Stimulated activated naive CD8-positive, alpha-beta T cell treated with anti-CD3 and anti-CD28 coated beads, Interleukin-15, Interleukin-2, amounts not matched to agents 100 ng/mL and 50 ng/mL, for 24 hours (primary cell): ENCODE measurements around the gene TBC1D5.

Experiments used
- H3K27ac Mint-ChIP-seq: one replicate; pipeline ENCODE4 v1.8.0; 2021; ENCODE audit warnings: mild to moderate bottlenecking, mixed read lengths
- H3K27me3 Mint-ChIP-seq: one replicate; pipeline ENCODE4 v1.8.0; 2021; ENCODE audit warnings: mixed read lengths
- H3K36me3 Mint-ChIP-seq: one replicate; pipeline ENCODE4 v1.8.0; 2021; ENCODE audit warnings: low read depth, mixed read lengths
- H3K4me1 Mint-ChIP-seq: one replicate; pipeline ENCODE4 v1.8.0; 2021; ENCODE audit warnings: low read depth, mixed read lengths
- H3K4me3 Mint-ChIP-seq: one replicate; pipeline ENCODE4 v1.8.0; 2021; ENCODE audit warnings: mild to moderate bottlenecking, mixed read lengths
- H3K9me3 Mint-ChIP-seq: one replicate; pipeline ENCODE4 v1.8.0; 2021; ENCODE audit warnings: mixed read lengths

TBC1D5 gene

DNA sequence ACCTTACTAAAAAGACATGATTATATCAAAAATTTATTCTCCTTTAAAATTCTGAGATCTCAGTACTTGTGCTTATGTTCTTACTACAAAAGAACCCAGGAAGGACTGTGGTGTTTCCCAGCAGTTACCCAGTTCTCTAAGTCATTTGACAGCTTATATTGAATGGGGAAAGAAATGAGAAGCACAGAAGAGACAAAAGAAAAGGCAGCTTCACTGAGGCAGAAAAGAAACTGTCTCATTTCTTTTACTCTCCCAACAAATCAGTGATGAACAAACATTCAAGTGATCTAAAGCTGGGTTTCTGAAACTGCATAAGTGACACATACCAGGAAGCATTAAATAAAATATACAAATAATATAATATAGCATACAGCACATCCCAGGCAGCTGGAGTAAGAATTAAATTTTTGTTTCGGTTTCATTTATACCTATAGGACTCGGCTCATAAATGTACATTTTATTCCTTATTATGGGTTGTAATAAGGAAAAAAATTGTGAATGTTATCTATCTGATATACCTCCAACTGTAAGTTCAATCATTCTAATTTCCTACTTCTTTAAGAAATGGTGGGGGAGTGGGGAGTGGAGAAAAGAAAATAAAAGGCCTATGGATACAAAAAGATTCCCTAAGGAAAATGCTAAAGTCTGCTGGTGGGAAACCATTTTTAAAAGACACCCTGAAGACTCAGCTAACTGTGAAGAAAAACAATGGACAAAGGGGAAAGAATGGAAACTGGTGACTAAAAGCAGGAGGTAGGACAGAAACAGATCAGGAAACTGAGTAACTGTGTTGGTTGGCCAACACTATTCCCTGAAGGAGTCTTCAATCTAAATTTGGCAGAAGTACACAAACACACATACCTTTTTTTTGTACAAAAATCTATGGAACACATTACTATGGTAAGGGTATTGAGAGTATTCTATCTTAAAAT, 156.8 kb downstream of the TBC1D5 start:
- no peak overlapping the region for H3K27ac Mint-ChIP-seq
- no peak overlapping the region for H3K4me3 Mint-ChIP-seq
- peaks cover 3% of the 10 kb centered on the region for H3K4me1 Mint-ChIP-seq
- H3K36me3 Mint-ChIP-seq, result peaks cover 14% of the 10 kb centered on the region
- peaks cover 12% of the 10 kb centered on the region for H3K9me3 Mint-ChIP-seq
- no peaks in the 10 kb centered on the region for H3K27me3 Mint-ChIP-seq

DNA sequence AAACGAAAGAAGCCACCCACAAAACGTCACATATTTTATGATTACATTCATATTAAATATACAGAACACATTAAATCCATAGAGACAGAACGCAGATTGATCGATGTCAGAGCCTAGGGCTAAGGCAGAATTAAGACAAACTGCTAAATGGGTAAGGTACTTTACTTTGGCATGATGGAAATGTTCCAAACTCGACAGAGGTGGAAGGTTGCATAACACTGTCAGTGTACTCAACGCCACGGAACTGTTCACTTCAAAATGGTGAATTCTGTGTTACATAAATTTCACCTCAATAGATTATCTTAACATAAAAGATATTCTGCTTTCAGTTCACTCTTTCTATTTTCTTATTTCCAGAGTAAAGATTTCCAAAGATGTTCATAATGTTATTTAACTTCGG, 158.4 kb downstream of the TBC1D5 start:
- Mint-ChIP-seq H3K27ac (no peak overlapping the region), H3K4me3 (no peak overlapping the region), H3K4me1 (peaks cover 3% of the 10 kb centered on the region), H3K36me3 (no peaks in the 10 kb centered on the region), H3K9me3 (no peaks in the 10 kb centered on the region), H3K27me3 (no peaks in the 10 kb centered on the region)

DNA sequence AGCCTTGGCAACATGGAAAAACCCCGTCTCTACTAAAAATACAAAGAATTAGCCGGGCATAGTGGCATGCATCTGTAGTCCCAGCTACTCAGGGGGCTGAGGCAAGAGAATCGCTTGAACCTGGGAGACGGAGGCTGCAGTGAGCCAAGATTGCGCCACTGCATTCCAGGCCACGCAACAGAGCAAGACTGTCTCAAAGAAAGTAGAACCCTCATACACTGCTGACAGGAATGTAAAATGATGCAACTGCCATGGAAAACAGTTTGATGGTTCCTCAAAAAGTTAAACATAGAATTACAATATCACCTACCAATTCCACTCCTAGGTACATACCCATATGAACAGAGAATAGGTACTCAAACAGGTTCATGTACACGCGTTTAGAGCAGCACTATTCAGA, 158.9 kb downstream of the TBC1D5 start:
- H3K27ac Mint-ChIP-seq, result no peak overlapping the region
- H3K36me3 Mint-ChIP-seq, result no peaks in the 10 kb centered on the region
- H3K4me3 Mint-ChIP-seq, result no peak overlapping the region
- H3K9me3 Mint-ChIP-seq, result no peaks in the 10 kb centered on the region
- H3K4me1 Mint-ChIP-seq, result peaks cover 7% of the 10 kb centered on the region
- no peaks in the 10 kb centered on the region for H3K27me3 Mint-ChIP-seq

DNA sequence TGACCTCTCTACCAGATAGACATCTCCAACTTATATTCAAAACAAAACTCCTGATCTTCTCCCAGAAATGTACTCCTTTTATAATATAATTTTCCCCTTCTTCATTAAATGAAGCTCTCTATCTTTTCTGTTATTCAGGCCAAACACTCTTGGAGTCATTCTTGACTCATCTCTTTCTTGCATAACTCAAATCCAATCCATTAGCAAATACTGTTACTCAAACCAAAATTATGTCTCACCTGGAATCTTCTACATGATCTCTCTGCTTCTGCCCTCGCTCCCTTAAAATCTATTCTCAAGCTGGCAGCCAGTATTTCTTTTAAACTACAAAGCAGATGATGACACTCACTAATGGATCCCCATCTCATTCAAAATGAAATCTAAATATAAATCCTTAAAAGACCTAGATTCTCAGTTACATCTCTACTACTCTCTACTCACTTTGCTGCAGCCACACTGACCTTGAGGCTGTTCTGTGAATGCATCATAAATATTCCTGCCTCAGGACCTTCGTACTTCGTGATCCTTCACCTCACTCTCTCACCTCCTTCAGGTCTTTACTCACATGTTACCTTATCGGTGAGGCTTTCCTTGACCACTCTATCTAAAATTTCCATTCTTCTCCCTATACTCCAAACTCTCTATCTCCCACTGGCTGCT, 160.9 kb downstream of the TBC1D5 start:
- Mint-ChIP-seq H3K27ac (no peak overlapping the region), H3K36me3 (no peaks in the 10 kb centered on the region), H3K4me3 (no peak overlapping the region), H3K4me1 (peaks cover 16% of the 10 kb centered on the region), H3K9me3 (no peaks in the 10 kb centered on the region), H3K27me3 (no peaks in the 10 kb centered on the region)

DNA sequence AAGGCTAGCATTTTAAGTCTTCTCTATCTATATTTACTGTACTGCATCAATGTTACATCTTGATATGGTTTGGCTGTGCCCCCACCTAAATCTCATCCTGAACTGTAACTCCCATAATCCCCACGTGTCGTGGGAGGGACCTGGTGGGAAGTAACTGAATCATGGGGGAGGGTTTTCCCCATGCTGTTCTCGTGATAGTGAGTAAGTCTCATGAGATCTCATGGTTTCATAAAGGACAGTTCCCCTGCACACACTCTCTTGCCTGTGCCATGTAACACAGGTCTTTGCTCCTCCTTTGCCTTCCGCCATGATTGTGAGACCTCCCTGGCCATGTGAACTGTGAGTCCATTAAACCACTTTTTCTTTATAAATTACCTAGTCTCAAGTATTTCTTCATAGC, 161.5 kb downstream of the TBC1D5 start:
- H3K36me3 Mint-ChIP-seq, result no peaks in the 10 kb centered on the region
- no peaks in the 10 kb centered on the region for H3K27me3 Mint-ChIP-seq
- no peak overlapping the region for H3K4me3 Mint-ChIP-seq
- H3K9me3 Mint-ChIP-seq, result no peaks in the 10 kb centered on the region
- peaks cover 15% of the 10 kb centered on the region for H3K4me1 Mint-ChIP-seq
- no peak overlapping the region for H3K27ac Mint-ChIP-seq

DNA sequence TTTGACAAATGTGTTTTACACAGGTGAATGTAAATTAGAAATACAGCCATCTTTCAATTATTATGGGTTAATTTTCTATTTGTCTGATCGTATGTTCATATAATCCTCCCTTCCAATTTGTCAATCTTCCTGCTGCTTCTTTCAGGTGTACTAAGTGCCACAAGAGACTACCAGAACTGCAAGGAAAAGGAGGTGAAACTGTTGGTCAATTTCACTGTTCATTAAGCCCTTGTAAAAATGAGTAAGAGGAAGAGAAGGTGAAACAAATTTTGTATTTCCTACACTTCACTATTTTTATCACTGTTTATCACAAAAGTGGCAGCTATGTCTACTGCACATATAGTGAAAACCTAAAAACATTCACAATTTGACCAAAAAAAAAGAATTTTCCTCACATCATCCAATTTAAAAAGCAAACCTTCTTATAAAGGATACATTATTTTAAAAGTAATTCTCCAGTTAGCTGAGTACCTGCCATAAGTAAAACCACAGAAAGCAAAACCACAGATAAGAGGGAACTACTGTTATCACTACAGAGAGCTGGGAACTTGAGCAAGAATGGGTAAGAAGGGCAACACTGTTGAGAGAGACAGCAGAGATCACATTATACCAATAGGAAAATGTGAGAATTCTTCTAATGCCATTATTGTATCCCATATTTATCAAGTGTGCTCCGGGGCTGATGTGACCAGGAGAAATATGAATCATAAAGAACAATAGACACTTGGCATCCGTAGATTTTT, 163.0 kb downstream of the TBC1D5 start:
- Mint-ChIP-seq H3K27me3 (no peaks in the 10 kb centered on the region), H3K9me3 (no peaks in the 10 kb centered on the region), H3K36me3 (no peaks in the 10 kb centered on the region), H3K27ac (no peak overlapping the region), H3K4me3 (no peak overlapping the region), H3K4me1 (peaks cover 13% of the 10 kb centered on the region)

DNA sequence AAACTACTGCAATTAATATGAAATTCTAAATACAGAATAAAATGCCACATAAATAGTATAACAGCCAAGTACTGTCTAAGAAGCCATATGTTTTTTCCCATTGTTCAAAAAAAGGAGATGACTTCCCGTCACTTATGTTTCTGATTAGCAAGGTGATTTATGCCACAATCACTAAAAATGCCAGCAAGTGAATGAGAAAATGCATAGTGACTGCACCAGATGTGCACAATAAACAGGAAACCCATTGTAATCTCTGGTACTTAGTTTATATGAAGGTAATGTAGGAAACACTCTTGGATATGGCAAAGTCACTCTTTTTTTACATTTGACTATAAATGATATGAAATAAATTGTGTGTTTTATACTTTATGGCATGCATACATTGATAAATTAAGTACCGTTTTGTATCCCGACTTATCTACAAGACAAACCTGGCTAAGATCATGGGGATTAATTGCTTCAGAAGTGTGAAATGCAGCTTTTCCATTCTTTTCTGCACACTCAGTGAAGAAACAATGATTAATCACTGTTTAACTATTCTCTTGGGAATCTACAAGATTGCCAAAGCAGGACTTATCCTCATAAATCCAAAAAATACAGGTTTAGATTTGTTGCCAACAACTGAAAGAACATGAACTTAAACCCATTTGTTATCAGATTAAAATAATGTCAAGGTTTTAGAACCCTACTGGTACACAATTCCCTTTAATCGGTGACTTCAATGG, 164.5 kb downstream of the TBC1D5 start:
- Mint-ChIP-seq H3K4me1 (peaks cover 13% of the 10 kb centered on the region), H3K36me3 (no peaks in the 10 kb centered on the region), H3K27ac (no peak overlapping the region), H3K9me3 (no peaks in the 10 kb centered on the region), H3K27me3 (no peaks in the 10 kb centered on the region), H3K4me3 (no peak overlapping the region)

DNA sequence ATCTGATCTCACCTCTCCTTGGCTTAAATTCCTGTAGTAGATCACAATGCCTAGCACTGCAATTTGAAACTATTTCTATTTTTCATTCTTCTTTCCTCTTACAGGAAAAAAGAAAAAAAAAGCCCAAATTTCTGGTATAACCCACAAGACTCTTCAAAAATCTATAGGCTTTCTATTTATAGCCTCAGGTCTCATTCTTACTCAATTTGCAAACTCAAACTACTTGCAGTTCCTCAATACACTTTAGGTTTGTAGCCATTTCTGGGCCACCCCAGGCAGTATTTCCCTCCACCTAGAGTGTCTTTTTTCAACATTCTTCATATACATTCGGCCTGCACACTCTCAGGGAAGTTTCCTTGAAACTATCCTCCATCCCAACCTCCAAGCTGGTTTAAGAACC, 169.0 kb downstream of the TBC1D5 start:
- Mint-ChIP-seq H3K9me3 (no peaks in the 10 kb centered on the region), H3K27ac (no peak overlapping the region), H3K36me3 (no peaks in the 10 kb centered on the region), H3K4me3 (no peak overlapping the region), H3K27me3 (no peaks in the 10 kb centered on the region), H3K4me1 (peaks cover 8% of the 10 kb centered on the region)

DNA sequence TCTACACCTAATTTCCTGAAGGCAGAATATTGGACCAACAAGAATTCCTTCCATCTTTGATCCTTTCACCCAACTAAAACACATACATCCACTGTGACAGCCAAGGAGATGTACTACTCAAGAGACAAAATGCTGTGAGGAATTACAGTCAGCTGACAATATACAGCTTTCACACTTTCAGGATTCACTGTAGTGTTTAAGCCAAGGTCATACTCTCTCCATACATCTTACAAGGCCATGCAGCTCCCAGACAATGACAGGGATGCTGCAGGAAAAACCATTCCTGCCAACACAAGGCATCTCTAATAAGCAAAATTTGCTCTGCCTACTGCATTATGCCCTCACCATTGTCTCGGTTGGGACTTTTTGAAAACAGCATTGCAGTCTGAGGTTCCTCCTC, 170.7 kb downstream of the TBC1D5 start:
- no peaks in the 10 kb centered on the region for H3K4me1 Mint-ChIP-seq
- no peaks in the 10 kb centered on the region for H3K36me3 Mint-ChIP-seq
- H3K9me3 Mint-ChIP-seq, result no peaks in the 10 kb centered on the region
- no peaks in the 10 kb centered on the region for H3K27me3 Mint-ChIP-seq
- no peak overlapping the region for H3K4me3 Mint-ChIP-seq
- no peak overlapping the region for H3K27ac Mint-ChIP-seq

DNA sequence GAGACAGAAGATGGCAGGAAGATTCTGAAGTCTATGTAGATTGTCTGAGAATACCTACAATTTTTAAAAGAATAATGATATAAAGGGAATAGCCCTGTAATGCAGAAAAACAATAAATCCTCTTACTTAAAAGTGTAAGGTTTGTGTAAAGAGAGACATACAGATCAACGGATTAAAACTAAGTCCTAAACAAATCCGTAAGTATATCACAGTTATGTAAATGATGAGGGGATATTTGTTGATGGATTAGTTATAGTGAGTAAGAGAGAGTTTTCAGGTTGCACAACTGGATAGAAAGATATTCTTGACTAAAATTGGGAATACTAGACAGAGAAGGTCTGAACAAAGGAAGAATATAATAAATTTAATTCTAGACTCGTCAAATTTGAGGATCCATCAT, 179.6 kb downstream of the TBC1D5 start:
- peaks cover 16% of the 10 kb centered on the region for H3K36me3 Mint-ChIP-seq
- H3K4me3 Mint-ChIP-seq, result no peak overlapping the region
- H3K4me1 Mint-ChIP-seq, result peaks cover 3% of the 10 kb centered on the region
- H3K27me3 Mint-ChIP-seq, result no peaks in the 10 kb centered on the region
- H3K27ac Mint-ChIP-seq, result no peak overlapping the region
- no peaks in the 10 kb centered on the region for H3K9me3 Mint-ChIP-seq

DNA sequence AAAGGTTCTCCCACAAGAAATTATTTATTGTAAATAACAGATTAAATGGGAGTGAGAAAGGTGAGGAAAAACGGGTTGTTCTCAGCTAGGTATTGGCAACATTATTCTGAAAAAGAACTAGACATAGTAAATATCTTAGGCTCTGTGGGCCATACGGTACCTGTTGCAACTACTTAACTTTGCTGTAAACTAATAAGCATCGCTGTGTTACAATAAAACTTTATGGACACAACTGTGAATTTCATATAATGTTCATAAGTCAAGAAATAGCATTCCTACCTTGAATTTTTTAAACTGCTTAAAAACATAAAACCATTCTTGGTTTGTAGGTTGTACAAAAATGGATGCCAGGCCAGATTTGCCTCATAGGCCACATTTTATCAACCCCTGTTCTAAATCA, 183.9 kb downstream of the TBC1D5 start:
- H3K36me3 Mint-ChIP-seq, result peaks cover 29% of the 10 kb centered on the region
- no peaks in the 10 kb centered on the region for H3K4me1 Mint-ChIP-seq
- no peak overlapping the region for H3K4me3 Mint-ChIP-seq

DNA sequence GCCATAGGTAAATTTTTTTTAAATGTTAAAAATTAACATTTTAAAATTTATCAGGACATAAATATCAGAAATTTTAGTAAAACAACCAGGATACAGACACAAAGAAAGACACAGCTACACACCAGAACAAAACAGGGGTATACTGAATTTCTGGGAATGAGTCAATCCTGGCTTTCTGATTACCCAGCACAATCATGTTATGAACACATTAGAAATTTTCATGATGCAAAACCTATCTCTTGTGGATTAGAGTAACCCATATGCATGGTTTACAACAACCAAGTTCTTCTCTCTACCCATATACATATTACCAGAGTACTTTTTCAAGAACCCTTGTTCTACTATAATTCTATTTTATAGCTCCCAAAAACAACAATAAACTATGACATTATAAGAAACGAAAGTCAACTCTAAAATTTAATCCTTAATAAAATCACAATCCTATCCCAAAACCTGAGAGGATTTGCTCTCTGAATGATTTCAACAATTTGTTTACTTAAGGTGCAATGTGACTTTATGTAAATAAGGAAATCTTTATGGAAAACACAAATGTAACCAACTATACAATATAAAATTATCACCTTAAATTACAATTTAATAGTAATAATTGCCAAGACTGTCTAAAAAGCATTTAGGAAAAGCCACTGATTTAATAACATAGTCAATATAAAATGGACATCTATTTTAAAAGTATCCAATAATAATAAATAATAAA, 184.5 kb downstream of the TBC1D5 start:
- no peaks in the 10 kb centered on the region for H3K9me3 Mint-ChIP-seq
- no peak overlapping the region for H3K27ac Mint-ChIP-seq
- peaks cover 29% of the 10 kb centered on the region for H3K36me3 Mint-ChIP-seq
- no peaks in the 10 kb centered on the region for H3K4me1 Mint-ChIP-seq
- no peak overlapping the region for H3K4me3 Mint-ChIP-seq
- H3K27me3 Mint-ChIP-seq, result no peaks in the 10 kb centered on the region

More for the DNA sequence above, 183.9 kb downstream of the TBC1D5 start:
- no peaks in the 10 kb centered on the region for H3K9me3 Mint-ChIP-seq
- no peak overlapping the region for H3K27ac Mint-ChIP-seq
- H3K27me3 Mint-ChIP-seq, result no peaks in the 10 kb centered on the region

DNA sequence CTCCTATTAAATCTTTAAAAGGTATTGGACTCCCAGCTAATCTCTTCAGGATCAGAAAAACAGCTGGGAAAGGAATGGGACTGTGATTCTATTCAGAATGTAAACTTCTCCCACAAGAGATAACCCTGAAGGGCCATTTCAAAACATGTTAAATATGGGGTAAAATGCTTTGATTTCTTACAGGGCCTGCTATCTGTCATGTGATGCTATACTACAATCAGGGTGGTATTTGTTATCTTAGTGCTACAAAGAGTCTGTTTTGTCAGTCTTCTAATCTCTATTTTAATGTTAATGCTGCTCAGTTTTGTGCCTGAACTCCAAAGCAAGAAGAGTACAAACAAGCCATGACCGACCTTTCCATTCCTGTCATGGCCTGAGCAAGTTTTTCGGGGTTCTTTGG, 186.9 kb downstream of the TBC1D5 start:
- Mint-ChIP-seq H3K27me3 (no peaks in the 10 kb centered on the region), H3K4me3 (no peak overlapping the region), H3K36me3 (peaks cover 22% of the 10 kb centered on the region), H3K27ac (no peak overlapping the region), H3K4me1 (no peaks in the 10 kb centered on the region), H3K9me3 (no peaks in the 10 kb centered on the region)

DNA sequence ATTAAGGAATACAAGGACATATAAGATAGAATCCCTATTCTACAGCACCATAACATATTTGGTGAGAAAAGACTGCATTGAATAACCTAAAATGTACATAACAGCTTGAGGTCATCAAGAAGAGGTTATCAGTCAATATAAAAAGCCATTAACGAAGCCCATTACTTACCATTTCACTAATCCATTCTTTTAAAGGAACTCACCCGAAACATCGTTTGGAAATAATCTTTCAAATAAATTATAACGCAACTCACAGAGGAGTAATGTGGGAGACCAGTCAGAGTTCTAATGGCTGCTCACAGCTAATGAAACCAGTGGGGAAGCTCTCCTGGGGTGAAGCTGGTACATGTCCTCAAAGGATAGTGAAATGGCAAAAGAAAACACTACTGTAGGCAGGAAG, 188.4 kb downstream of the TBC1D5 start:
- H3K27me3 Mint-ChIP-seq, result no peaks in the 10 kb centered on the region
- H3K27ac Mint-ChIP-seq, result no peak overlapping the region
- H3K36me3 Mint-ChIP-seq, result peaks cover 13% of the 10 kb centered on the region
- no peaks in the 10 kb centered on the region for H3K4me1 Mint-ChIP-seq
- no peaks in the 10 kb centered on the region for H3K9me3 Mint-ChIP-seq
- no peak overlapping the region for H3K4me3 Mint-ChIP-seq
